NCI-H345 treated with DMSO at 0.1 percent for 48 hours (cell line): ENCODE data around the gene ATG2A.

Experiments
- DNase-seq: peaks from one replicate; lab custom pipeline; 2025; ENCODE audit not compliant: unreplicated experiment; lab: John Stamatoyannopoulos, UW

Gene ATG2A

DNA sequence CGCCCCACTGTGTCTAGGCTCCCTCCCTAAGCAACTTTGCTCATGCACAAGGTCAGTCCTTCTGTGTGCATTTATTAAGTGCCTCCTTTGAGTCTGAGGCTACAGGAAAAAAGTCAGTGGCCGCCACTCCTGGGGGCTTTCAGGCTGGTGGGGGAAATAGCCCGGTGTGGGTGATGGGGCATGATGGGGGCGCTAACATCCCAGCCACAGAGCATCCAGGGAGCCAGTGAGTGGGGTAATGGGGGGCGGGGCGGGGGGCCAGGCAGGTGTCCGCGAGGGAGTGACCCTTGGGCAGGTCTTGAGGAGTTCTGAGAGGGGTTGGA lies 28.6 kb downstream of the ATG2A start:
- DNase-seq: no peak

- DNase-seq: peak; percentile 31
Measured at GRCh38 chr11:64887757-64888405, 29.1 kb downstream of the ATG2A start.

GRCh38 chr11:64887234-64887756 lies 29.7 kb downstream of the ATG2A start:
- no peak for DNase-seq

DNA sequence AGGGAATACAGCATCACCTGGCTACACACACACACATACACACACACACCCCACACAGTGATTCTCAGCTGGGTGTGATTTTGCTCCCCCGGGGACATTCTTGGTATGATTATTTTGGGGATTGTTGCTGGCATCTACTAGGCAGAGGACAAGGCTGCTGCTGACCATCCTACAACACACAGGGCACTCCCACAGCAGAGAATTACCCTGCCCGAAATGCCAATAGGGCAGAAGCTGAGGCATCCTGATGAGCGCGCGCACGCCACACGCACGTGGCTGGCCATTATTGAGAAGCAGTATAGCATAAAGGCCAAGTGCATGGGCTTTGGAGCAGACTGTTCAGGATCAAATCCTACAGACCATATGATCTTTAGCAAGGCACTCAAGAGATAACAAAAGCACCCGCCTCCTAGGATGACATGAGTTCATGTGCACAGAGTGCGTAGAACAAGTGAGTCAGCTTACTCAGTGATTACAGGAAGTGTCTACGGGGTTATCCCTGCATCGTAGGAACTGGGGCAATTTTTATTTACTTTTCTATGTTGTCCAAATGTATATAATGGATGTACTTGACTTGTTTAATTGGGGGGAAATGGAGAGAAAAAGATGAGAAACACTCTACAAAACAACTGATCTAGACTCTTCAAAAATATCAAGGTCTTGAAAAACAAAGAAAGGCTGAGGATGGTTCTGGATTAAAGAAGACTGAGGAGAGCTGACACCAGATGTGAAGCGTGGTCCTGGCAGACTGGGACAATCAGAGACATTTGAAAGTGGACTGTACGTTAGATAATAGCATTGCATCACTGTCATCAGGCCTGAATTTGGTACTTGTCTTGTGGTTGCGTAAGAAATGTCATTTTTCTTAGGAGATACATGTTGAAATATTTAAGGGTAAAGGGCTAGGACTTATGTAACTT lies 31.4 kb downstream of the ATG2A start:
- DNase-seq: no peak

DNA sequence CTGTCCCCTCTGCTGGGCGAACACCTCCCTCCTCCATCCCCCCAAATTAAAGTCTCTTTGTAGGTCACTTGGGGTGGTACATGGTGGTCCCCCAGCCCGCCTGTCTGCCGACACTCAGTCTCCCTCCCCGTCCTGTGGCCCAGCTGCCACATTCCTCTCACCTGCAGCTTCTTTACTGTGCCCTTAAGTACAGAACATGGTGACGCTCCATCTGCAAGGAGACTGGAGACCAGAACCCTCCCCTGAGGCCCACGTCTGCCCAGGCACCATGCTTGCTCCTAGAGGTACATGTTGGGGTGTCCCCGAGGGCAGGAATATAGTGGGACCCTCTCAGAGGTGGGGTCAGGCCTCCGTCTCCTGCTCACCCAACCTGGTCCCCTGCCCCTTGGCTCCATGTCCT lies 33.0 kb downstream of the ATG2A start:
- DNase-seq: no peak

GRCh38 chr11:64883575-64883974 lies 33.4 kb downstream of the ATG2A start:
- no peak for DNase-seq

DNA sequence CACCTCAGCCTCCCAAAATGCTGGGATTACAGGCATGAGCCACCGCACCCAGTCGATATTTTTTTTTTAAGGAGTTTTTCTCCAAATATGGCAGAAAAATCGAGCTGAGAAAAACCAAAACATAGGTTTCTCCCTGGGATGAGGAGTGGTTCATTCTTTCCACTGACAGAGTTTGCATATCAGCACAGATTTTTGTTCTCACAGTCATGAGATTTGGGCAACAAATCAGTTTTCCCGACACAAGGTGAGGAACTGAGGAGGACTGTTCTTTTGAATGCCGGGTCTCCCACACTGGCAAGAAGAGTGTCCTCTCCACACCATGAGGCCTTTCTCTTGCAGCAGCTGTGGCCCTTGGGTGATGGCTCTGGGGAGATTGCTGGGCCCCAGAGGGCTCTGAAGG lies 34.8 kb downstream of the ATG2A start:
- no peak for DNase-seq

DNA sequence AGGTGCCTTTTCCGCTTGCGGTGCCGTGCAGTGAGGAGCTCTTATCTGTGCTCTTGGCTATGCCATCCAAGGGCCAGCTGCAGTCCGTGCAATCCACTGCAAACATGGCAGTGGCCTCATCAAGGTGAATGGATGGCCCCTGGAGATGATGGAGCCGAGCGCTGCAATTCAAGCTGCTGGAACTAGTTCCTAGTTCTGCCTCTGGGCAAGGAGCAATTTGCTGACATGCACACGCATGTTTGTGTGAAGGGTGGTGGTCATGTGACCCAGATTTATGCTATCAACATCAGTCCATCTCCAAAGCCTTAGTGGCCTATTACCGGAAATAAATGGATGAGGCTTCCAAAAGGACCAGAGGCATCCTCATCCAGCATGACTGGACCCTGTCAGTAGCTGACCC lies 35.5 kb downstream of the ATG2A start:
- DNase-seq: no peak

GRCh38 chr11:64880240-64881001 lies 36.6 kb downstream of the ATG2A start:
- no peak for DNase-seq

DNA sequence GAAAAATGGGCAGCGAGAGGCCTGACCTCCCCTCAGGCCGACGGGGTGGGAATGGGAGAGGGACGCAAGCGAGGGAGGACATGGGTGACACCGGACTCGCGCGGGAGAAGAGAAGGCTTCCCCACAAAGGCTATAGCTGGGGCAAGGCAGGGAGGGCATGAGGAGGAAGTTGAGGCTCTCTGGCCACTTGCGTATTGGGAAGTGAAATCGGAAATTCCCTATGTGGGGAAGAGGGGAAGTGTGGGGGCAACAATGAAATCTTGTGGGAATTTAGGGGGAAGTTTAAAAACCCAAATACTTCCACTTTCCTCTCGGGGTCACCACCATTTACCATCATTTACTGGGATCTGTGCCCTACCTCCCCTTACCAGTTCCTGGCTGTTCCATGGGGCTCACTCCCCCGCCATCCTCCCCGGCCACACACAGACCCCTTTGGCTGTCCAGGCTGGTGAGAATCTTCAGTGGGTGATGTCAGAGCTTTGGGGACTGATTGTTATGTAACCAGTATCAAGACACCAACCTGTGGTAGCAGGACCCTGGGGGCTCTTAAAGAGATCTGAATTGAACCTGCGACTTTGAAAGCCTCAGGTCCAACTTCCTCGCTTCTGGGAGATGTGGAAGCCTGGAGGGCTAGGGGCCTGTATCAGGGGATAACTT lies 37.6 kb downstream of the ATG2A start:
- DNase-seq: no peak

- DNase-seq: peak; percentile 94
Measured at GRCh38 chr11:64878494-64879243, 38.3 kb downstream of the ATG2A start, which contains the start of gene EHD1. Gene EHD1, minus strand, starts transcription at chr11:64878621. Its CDS starts 157 bp downstream, at chr11:64878464.

GRCh38 chr11:64878223-64878493 lies 38.9 kb downstream of the ATG2A start:
- DNase-seq: no peak

DNA sequence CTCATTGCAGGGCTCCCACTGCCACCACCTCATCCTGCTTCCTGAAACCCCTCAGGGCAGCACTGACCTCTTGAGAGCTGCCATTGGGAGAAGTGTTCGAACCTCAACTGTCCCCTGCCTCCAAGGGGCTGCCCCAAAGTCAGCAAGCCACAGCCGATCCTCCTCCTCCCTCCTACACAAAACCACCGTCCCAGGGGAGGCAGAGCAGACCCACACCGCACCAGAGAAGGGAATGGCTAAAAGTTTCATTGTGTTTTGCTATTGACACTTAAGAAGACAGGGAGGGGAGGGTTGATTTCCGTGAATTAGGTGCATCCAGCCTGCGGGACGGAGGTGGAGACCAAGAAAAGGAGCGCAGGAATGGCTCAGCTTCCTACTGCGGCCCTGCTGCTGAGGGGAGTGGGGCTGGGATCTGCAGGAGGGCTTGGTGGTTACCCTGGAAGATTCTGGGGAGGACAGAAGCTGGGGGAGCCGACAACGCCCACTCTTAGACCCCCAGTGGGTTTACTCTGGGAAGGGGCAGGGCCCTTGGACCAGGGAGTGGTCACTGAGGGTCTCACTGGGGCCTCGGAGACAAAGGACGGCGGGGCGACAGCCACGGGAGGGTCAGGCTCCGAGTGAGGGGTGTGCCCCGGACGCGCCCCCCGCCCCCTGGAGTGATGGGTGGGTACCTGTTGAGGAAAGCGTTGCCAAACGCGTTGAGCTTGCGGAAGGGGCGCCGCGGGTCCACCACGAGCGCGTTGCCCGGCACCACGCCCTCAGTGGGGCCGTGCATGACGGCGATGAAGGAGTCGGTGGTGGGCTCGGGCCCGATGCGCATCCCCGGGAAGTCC lies 39.4 kb downstream of the ATG2A start:
- no peak for DNase-seq

DNA sequence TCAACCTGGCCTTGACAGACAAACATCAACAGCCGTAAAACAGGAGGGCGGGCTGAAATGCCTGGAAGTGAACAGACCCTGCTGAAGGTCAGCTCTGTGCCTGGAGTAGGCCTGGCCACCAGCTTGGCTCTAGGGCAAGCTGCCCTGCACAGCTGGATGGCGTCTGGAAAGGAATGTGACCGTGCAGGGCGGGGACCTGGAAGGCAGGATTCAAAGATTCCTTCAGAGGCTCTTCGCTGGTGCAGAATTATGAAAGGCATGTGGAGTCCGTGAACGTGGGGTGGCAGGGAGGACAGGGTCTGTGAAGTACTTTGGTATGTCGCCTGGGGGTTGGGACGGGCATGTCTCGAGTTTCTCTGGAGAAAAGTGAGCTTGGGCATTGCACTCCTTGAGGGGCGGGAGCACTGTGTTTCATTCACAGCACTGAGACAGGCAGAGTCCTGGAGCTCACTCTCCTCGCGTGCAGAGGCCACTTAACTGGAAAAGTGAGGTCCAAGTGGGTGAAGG lies 40.1 kb downstream of the ATG2A start:
- no peak for DNase-seq

GRCh38 chr11:64876229-64876750 lies 40.7 kb downstream of the ATG2A start:
- no peak for DNase-seq

DNA sequence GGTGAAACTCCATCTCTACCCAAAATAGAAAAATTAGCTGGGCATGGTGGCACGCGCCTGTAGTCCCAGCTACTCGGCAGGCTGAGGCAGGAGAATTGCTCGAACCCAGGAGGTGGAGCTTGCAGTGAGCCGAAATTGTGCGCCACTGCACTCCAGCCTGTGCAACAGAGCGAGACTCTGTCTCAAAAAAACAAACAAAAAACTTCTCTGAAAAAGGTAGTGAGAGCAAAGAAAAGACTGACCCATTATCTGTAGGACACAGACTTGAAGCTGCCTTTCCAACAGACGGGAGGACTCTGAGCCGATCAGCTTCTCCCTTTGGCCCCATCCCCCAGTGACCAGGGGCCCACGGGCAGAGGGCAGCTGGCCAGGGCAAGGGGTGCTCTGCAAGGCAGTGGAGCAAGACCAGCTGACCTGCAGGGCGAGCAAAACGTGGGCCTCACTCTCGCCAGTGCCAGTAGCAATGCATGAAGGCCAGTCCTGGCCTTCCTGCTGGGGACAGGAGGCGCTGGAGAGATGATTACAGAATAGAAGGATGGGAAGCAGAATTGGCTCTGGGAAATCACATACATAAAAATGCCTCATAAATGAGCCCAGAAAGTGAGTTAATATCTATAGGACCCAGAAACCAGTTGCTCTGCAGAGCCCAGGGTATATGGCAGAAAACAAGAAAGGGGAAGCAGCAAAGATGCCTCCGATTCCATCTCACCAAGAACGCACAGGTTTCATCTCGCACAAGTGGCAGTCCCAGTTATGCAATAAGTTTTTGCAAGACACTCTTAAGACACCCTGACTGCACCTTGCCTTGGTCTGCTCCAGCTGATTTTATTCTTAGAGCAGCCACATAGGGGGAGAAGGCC lies 41.4 kb downstream of the ATG2A start:
- no peak for DNase-seq

GRCh38 chr11:64874308-64875240 lies 42.4 kb downstream of the ATG2A start:
- no peak for DNase-seq
